Loucy (cell line): ENCODE data around the gene CLDN3.

Experiments used
- EZH2phosphoT487 ChIP-seq: fragments of 200-600 bp; IDR thresholded peaks from 2 replicates; pipeline ENCODE4 v1.6.1; 2018; ENCODE audit warnings: antibody characterized with exemption, mild to moderate bottlenecking, moderate library complexity, borderline replicate concordance
- TF ChIP-seq, protein P1 (sequence below): fragments of 200-600 bp; sonication (generic); conservative IDR thresholded peaks from 2 replicates; pipeline ENCODE4 v1.5.1; 2014; ENCODE audit warnings: mild to moderate bottlenecking, antibody characterized with exemption, low read length

DNA sequence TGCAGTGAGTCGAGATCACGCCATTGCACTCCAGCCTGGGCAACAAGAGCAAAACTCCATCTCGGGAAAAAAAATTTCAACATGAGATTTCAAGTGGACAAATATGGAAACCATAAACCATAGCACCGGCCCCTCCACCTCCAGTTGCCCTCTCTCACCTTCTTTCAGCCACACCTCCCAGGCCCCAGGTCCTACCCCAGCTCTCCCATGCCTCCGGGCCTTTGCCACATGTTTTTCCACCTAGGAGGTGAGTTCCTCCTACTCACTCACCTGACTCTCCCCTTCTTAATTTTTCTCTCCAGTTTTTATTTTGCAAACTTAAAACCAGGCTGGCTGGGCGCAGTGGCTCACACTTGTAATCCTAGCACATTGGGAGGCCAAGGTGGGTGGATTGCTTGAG lies 47.1 kb upstream of the CLDN3 start:
- TF ChIP-seq, protein P1, sequence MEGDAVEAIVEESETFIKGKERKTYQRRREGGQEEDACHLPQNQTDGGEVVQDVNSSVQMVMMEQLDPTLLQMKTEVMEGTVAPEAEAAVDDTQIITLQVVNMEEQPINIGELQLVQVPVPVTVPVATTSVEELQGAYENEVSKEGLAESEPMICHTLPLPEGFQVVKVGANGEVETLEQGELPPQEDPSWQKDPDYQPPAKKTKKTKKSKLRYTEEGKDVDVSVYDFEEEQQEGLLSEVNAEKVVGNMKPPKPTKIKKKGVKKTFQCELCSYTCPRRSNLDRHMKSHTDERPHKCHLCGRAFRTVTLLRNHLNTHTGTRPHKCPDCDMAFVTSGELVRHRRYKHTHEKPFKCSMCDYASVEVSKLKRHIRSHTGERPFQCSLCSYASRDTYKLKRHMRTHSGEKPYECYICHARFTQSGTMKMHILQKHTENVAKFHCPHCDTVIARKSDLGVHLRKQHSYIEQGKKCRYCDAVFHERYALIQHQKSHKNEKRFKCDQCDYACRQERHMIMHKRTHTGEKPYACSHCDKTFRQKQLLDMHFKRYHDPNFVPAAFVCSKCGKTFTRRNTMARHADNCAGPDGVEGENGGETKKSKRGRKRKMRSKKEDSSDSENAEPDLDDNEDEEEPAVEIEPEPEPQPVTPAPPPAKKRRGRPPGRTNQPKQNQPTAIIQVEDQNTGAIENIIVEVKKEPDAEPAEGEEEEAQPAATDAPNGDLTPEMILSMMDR = no peak
- no peak for TF ChIP-seq EZH2phosphoT487
